ENCODE results near the gene PLXDC2. TPM values are rescaled to one million over a fixed set of nuclear protein-coding genes. Genes with fewer than 3 reads are reported as not detected.
"Not testable (repeated sequence)": the region's sequence is repeated elsewhere in the genome, so short reads cannot be mapped to it uniquely, and the experiment has no call there.

PLXDC2 gene
- total and polyA plus RNA-seq, 10 donors, result 1.8 to 50.4 (median 29.7) TPM

DNA sequence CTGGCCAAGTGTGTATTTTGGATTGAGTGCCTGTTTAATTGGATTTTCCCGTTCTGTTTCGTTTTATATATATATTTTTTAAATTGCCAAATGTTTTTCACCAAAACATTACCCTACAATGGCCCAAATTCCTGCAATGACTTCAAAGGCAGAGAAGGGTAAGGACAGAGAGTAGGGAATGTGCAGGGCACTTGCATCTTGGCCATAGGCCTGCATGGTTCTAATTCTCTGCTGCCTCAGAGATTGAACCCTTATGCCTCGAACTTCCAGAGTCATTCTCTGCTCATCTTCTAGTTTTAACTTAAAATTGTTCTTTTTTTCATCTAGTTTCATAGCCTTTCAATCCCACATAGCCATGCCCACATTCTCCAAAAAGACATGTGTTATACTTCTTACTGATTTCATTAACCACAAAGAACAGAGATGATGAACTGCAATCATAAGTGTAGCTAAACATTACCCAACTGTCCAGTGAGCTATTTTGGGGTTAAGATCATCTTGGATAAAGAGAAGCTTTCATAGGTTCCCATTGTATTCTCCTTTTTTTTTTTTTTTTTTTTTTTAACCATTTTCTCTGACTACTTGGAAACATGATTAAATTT, 177.6 kb downstream of the PLXDC2 start:
- Histone ChIP-seq H3K36me3 (no peaks in the 10 kb centered on the region), H3K27ac (no peak overlapping the region), H3K4me1 (no peaks in the 10 kb centered on the region), H3K4me3 (no peak overlapping the region), H3K9me3 (no peaks in the 10 kb centered on the region), H3K27me3 (replicated peaks in 1 of 7) (no peaks in the 10 kb centered on the region)
- no peak for DNase-seq
- intact Hi-C loops (cut with DNase I; ENCODE audit: low total_unique reads), result no loop called here
- TF ChIP-seq CTCF (IDR thresholded peaks at IDR 0.05 in 8 of 11, conservative IDR thresholded peaks at IDR 0.05 in 3 of 11), result no peak
- TF ChIP-seq POLR2A (IDR thresholded peaks at IDR 0.05), result no peak
- TF ChIP-seq POLR2AphosphoS5 (IDR thresholded peaks at IDR 0.05), result no peak
- 42 to 90% (median 77%) methylated on average over 3 of the region's 3 CpGs for WGBS, 5 donors

GRCh38 chr10:19998482-19998881, 182.2 kb downstream of the PLXDC2 start:
- Histone ChIP-seq H3K27ac (no peak overlapping the region), H3K36me3 (no peaks in the 10 kb centered on the region), H3K4me3 (no peak overlapping the region), H3K9me3 (no peaks in the 10 kb centered on the region), H3K27me3 (replicated peaks in 1 of 7) (no peaks in the 10 kb centered on the region), H3K4me1 (peaks cover 0 to 17% (median 11%) of the 10 kb centered on the region in 6 donors)
- no peak for DNase-seq
- 79 to 88% (median 83%) methylated on average over 2 of the region's 2 CpGs for WGBS, 5 donors
- intact Hi-C loops (cut with DNase I; ENCODE audit: low total_unique reads), result no loop called here
- TF ChIP-seq POLR2A (IDR thresholded peaks at IDR 0.05) (no peak), CTCF (IDR thresholded peaks at IDR 0.05 in 8 of 11, conservative IDR thresholded peaks at IDR 0.05 in 3 of 11) (no peak), POLR2AphosphoS5 (IDR thresholded peaks at IDR 0.05) (no peak)

- TF ChIP-seq CTCF (IDR thresholded peaks at IDR 0.05 in 8 of 11, conservative IDR thresholded peaks at IDR 0.05 in 3 of 11), result no peak
- TF ChIP-seq POLR2A (IDR thresholded peaks at IDR 0.05), result no peak
- TF ChIP-seq POLR2AphosphoS5 (IDR thresholded peaks at IDR 0.05), result no peak
- no peaks in the 10 kb centered on the region for H3K36me3 ChIP-seq
- no peak overlapping the region for H3K4me3 ChIP-seq
- WGBS, 5 donors, result 72 to 92% (median 90%) methylated on average over 1 of the region's 1 CpG
- peaks cover 0 to 26% (median 19%) of the 10 kb centered on the region in 6 donors for H3K4me1 ChIP-seq
- no peak for DNase-seq
- intact Hi-C loops (cut with DNase I; ENCODE audit: low total_unique reads), result no loop called here
- H3K27me3 ChIP-seq (replicated peaks in 1 of 7), result no peaks in the 10 kb centered on the region
- H3K27ac ChIP-seq, result no peak overlapping the region
- no peaks in the 10 kb centered on the region for H3K9me3 ChIP-seq
Measured at GRCh38 chr10:19999431-19999830, 183.2 kb downstream of the PLXDC2 start.

DNA sequence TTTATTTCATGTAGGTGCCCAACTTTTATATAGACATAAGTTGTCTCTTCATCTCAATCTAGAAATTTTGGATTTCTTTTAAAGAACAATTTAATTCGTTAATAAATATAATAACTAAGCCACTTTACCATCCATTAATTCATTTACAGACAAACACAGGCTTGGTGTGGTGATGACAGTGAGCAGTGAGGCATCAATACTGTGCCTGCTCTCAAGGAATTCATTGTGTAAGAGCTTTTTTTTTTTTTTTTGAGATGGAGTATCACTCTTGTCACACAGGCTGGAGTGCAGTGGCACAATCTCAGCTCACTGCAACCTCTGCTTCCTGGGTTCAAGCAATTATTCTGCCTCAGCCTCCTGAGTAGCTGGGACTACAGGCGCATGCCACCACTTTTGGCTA, 185.8 kb downstream of the PLXDC2 start:
- H3K4me3 ChIP-seq; H3K9me3 ChIP-seq; H3K27me3 ChIP-seq (replicated peaks in 1 of 7); DNase-seq; intact Hi-C loops (cut with DNase I; ENCODE audit: low total_unique reads); H3K36me3 ChIP-seq: not testable (repeated sequence)
- Histone ChIP-seq H3K27ac (peak overlapping the region in 3 of 8 donors; percentile 90 to 95 (median 93)), H3K4me1 (peaks cover 0 to 48% (median 27%) of the 10 kb centered on the region in 6 donors)
- 84 to 92% (median 87%) methylated on average over 2 of the region's 2 CpGs for WGBS, 5 donors
